ENCODE results near the gene ULK2. TPM values are rescaled to one million over a fixed set of nuclear protein-coding genes. Genes with fewer than 3 reads are reported as not detected.
"Not testable (repeated sequence)": the region's sequence is repeated elsewhere in the genome, so short reads cannot be mapped to it uniquely, and the experiment has no call there.

Gene ULK2
- total RNA-seq, 1 donor from 2014 or later: 25.7 TPM

DNA sequence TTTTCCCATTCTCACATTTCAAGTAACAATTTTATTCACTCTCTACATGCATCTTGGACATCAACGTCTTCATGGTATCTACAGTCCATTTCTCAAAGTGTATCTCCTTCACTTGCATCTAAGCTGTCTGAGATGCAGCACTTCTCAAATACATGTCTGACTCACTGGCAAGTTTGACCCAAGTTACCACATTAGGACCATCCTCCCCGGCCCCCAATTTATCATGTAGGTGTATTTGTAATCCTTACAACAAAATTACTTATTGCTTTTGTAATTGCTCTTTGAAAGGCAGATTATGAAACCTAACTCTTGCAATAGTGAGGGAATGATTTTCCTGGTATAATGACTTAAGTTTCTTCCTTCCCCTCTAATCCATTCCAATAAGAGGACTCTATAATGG is 28.9 kb upstream of the ULK2 start:
- Mint-ChIP-seq H3K36me3 (peaks cover 5% of the 10 kb centered on the region), H3K27me3 (no peaks in the 10 kb centered on the region), H3K4me1 (ENCODE audit: unreplicated experiment) (peaks cover 6% of the 10 kb centered on the region), H3K9me3 (no peaks in the 10 kb centered on the region), H3K4me3 (no peak overlapping the region), H3K27ac (no peak overlapping the region)
- TF ChIP-seq, protein P1, sequence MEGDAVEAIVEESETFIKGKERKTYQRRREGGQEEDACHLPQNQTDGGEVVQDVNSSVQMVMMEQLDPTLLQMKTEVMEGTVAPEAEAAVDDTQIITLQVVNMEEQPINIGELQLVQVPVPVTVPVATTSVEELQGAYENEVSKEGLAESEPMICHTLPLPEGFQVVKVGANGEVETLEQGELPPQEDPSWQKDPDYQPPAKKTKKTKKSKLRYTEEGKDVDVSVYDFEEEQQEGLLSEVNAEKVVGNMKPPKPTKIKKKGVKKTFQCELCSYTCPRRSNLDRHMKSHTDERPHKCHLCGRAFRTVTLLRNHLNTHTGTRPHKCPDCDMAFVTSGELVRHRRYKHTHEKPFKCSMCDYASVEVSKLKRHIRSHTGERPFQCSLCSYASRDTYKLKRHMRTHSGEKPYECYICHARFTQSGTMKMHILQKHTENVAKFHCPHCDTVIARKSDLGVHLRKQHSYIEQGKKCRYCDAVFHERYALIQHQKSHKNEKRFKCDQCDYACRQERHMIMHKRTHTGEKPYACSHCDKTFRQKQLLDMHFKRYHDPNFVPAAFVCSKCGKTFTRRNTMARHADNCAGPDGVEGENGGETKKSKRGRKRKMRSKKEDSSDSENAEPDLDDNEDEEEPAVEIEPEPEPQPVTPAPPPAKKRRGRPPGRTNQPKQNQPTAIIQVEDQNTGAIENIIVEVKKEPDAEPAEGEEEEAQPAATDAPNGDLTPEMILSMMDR (conservative IDR thresholded peaks at IDR 0.05): no peak
- DNase-seq (ENCODE audit: extremely low spot score, unreplicated experiment): no peak

DNA sequence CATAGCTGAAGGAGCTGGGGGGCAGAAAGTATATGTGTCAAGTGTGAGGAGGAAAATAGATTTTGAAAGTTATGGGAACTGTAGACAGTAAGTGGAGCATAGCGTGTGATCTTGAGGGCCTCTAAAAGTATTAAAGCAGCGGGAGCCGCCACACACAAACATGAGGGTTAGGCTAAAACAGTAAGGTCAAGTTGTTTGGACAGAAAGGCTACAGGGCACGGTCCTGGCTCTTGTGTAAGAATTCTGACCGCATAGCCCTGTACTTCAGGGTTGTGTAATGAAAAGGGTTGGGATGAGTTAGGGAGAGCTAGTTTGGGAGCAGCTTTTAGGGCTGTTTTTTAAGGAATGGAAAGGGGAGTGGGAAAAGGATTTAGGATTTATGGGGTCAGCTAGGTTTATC is 22.8 kb upstream of the ULK2 start:
- H3K27me3 Mint-ChIP-seq; H3K4me3 Mint-ChIP-seq; H3K9me3 Mint-ChIP-seq; DNase-seq (ENCODE audit: extremely low spot score, unreplicated experiment); H3K36me3 Mint-ChIP-seq; H3K4me1 Mint-ChIP-seq (ENCODE audit: unreplicated experiment); H3K27ac Mint-ChIP-seq: not testable (repeated sequence)

DNA sequence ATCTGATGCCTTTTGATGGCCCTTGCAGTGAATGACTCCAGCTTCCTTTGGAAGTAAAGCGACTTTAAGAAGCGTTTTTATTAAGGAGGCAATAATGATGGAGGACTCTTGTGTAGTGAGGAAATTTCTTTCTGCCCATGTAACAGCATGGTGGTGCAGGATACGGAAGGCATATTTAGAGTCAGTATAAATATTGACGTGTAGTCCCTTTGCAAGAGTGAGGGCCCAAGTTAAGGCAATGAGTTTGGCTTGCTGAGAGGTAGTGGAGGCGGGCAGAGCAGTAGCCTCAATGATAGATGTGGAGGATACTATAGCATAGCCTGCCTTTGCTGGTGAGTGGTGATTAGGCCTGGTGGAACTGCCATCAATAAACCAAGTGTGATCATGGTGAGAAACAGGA is 22.3 kb upstream of the ULK2 start:
- not testable (repeated sequence) for H3K4me3 Mint-ChIP-seq

DNA sequence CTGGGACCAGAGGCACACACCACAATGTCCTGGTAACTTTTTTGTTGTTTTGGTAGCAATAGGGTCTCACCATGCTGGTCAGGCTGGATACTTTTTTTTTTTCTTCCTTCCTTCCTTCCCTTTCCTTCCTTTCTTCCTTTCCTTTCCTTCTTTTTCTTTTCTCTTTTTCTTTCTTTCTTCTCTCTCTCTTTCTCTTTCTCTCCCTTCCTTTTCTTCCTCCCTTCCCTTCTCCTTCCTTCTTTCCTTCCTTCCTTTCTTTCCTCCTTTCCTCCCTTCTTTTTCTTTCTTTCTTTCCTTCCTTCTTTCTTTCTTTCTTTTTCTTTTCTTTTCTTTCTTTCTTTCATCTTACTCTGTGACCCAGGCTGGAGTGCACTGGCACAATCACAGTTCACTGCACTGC is 18.4 kb upstream of the ULK2 start:
- Mint-ChIP-seq H3K9me3 (no peaks in the 10 kb centered on the region), H3K4me3 (no peak overlapping the region), H3K27ac (no peak overlapping the region), H3K4me1 (ENCODE audit: unreplicated experiment) (no peaks in the 10 kb centered on the region), H3K36me3 (no peaks in the 10 kb centered on the region), H3K27me3 (no peaks in the 10 kb centered on the region)
- DNase-seq (ENCODE audit: extremely low spot score, unreplicated experiment): no peak
- TF ChIP-seq, protein P1 (conservative IDR thresholded peaks at IDR 0.05): no peak

More for the DNA sequence above, 22.3 kb upstream of the ULK2 start:
- H3K27ac Mint-ChIP-seq; H3K36me3 Mint-ChIP-seq; DNase-seq (ENCODE audit: extremely low spot score, unreplicated experiment); H3K4me1 Mint-ChIP-seq (ENCODE audit: unreplicated experiment); H3K27me3 Mint-ChIP-seq; H3K9me3 Mint-ChIP-seq: not testable (repeated sequence)

DNA sequence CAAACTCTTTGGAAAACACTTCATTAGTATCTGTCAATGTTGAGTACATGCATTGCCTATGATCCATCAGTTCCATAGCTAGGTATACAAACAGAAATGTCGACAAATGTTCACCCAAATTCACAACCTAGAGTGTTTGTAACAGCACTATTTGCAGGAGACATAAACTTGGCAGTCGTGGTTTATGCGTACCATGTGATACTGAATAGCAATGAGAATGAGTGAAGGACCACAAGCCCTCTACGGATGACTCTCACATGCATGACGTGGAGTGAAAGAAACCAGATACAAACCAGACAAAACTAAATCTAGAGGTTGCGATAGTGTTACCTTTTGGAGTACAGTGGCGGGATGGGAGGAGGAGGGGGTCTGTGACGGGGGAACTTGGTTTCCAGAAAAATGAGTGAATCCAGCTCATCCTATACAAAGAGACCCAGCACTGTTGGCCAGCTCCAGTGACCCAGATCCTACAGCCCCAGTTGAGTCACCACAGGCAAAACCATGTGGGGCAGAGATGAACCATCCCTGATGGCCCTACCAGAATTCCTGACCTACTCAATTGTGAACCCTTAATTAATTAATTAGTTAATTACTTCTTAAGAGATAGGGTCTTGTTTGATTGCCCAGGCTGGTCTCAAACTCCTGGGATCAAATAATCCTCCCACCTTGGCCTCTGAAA is 15.9 kb upstream of the ULK2 start:
- DNase-seq (ENCODE audit: extremely low spot score, unreplicated experiment): no peak
- Mint-ChIP-seq H3K27ac (no peak overlapping the region), H3K27me3 (no peaks in the 10 kb centered on the region), H3K9me3 (no peaks in the 10 kb centered on the region), H3K4me1 (ENCODE audit: unreplicated experiment) (no peaks in the 10 kb centered on the region), H3K4me3 (no peak overlapping the region), H3K36me3 (no peaks in the 10 kb centered on the region)
- TF ChIP-seq, protein P1 (conservative IDR thresholded peaks at IDR 0.05): no peak

DNA sequence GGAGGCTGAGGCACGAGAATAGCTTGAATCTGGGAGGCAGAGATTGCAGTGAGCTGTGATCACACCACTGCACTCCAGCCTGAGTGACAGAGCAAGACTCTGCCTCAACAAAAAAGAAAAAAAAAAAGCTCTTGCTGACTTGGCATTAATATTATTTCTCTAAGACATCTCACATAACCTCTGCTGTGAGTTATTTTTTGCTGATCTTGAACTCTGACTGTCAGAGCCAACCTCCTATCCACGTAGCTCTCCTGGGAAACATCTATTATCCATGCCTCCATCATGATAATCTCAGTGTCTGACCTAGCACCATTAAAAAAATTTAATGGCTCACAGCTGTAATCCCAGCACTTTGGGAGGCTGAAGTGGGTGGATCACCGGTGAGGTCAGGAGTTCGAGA is 12.7 kb upstream of the ULK2 start:
- Mint-ChIP-seq H3K27me3 (no peaks in the 10 kb centered on the region), H3K36me3 (no peaks in the 10 kb centered on the region), H3K4me3 (no peak overlapping the region), H3K4me1 (ENCODE audit: unreplicated experiment) (no peaks in the 10 kb centered on the region), H3K27ac (no peak overlapping the region), H3K9me3 (no peaks in the 10 kb centered on the region)
- TF ChIP-seq, protein P1 (conservative IDR thresholded peaks at IDR 0.05): no peak
- no peak for DNase-seq (ENCODE audit: extremely low spot score, unreplicated experiment)

All from type B pancreatic cell (in vitro differentiated cells).